ENCODE data around the gene TNFAIP8L3. TPM values are rescaled to one million over a fixed set of nuclear protein-coding genes. Genes with fewer than 3 reads are reported as not detected.

TNFAIP8L3 gene
- total and polyA plus RNA-seq, 2 of the 4 experiments (the other 2 are of a cell fraction) = 0.29 to 0.90 TPM

- Histone ChIP-seq H3K4me1 (ENCODE audit: control insufficient read depth, insufficient read depth, low read length) (0 out of 2 replicates have a peak, but pooled peaks cover under 1% of the 10 kb centered on the region), H2AK5ac (ENCODE audit: low read depth, low read length) (no peak overlapping the region), H2BK120ac (ENCODE audit: low read depth, low read length) (no peak overlapping the region), H3K27me3 (ENCODE audit: control insufficient read depth, insufficient read depth, low read length) (peaks cover 6% of the 10 kb centered on the region), H3K4ac (ENCODE audit: low read depth, low read length) (no peak overlapping the region), H3K18ac (ENCODE audit: low read depth, low read length) (no peak overlapping the region), H2BK5ac (ENCODE audit: low read depth, low read length, poor library complexity, severe bottlenecking) (no peak overlapping the region), H3K27ac (ENCODE audit: insufficient read depth, low read length) (no peak overlapping the region), H4K8ac (ENCODE audit: low read depth in 2 of 2, low read length in 2 of 2) (no peak overlapping the region), H3K36me3 (ENCODE audit: control insufficient read depth, insufficient read depth, low read length) (no peaks in the 10 kb centered on the region), H2BK20ac (ENCODE audit: low read depth, low read length) (no peak overlapping the region), H4K91ac (ENCODE audit: insufficient read depth, low read depth, low read length) (no peak overlapping the region), H3K4me2 (ENCODE audit: low read depth, low read length) (no peak overlapping the region), H3K23ac (ENCODE audit: low read depth, low read length) (no peak overlapping the region), H2AK9ac (replicated peaks; ENCODE audit: low read depth, low read length, poor library complexity) (no peak overlapping the region), H3K9me1 (ENCODE audit: insufficient read depth, low read length) (no peaks in the 10 kb centered on the region; the same call in 1 of the 2 replicates), H3K56ac (ENCODE audit: extremely low read depth, insufficient read depth, low read length) (no peak overlapping the region), H3K14ac (replicated peaks; ENCODE audit: low read depth, low read length) (no peak overlapping the region), H4K5ac (ENCODE audit: low read depth, low read length) (no peak overlapping the region), H3K9me3 (ENCODE audit: control insufficient read depth, insufficient read depth, low read length) (peaks cover 2% of the 10 kb centered on the region; the same call in 1 of the 2 replicates), H2AFZ (replicated peaks; ENCODE audit: low read length, poor library complexity) (no peak overlapping the region), H3K9ac (ENCODE audit: low read depth, low read length) (no peak overlapping the region), H3K79me1 (ENCODE audit: low read depth in 1 of 2, low read length in 2 of 2) (no peaks in the 10 kb centered on the region), H2BK15ac (ENCODE audit: low read depth, low read length) (no peak overlapping the region), H4K20me1 (ENCODE audit: insufficient read depth, low read length) (no peaks in the 10 kb centered on the region), H3K4me3 (ENCODE audit: insufficient read depth, low read depth, low read length) (no peak overlapping the region)
- POLR2A ChIA-PET (ENCODE audit: unreplicated experiment) = no interaction called here
- CTCF ChIA-PET = no interaction called here
- DNase-seq (no peak), ATAC-seq (ENCODE audit: low read depth) (no peak)
- in situ Hi-C loops (cut with MboI; ENCODE audit: low sequenced_read_pairs) (no loop called here), intact Hi-C loops (cut with micrococcal nuclease) (no loop called here), dilution Hi-C loops (cut with HindIII; ENCODE audit: low sequenced_read_pairs, unreplicated experiment) (no loop called here)
- WGBS, 2 experiments (ENCODE audit: extremely low coverage in 2 of 2, insufficient read length in 1 of 2) = no CpG with 5 or more reads among the region's 1 CpG
- TF ChIP-seq MXI1 (IDR thresholded peaks at IDR 0.05; ENCODE audit: borderline replicate concordance, low read depth, low read length) (no peak), MAFK (IDR thresholded peaks at IDR 0.05; ENCODE audit: low read depth, low read length) (no peak), MAZ (IDR thresholded peaks at IDR 0.05; ENCODE audit: borderline replicate concordance, low read depth, low read length) (no peak), RCOR1 (IDR thresholded peaks at IDR 0.05; ENCODE audit: insufficient replicate concordance, low read length) (no peak), POLR2A (IDR thresholded peaks at IDR 0.05; ENCODE audit: low read depth, low read length) (no peak), USF2 (IDR thresholded peaks at IDR 0.05; ENCODE audit: low read depth, low read length) (no peak), RAD21 (IDR thresholded peaks at IDR 0.05; ENCODE audit: low read length) (no peak), SMC3 (IDR thresholded peaks at IDR 0.05; ENCODE audit: low read depth, low read length) (no peak), RFX5 (IDR thresholded peaks at IDR 0.05; ENCODE audit: low read depth, low read length) (no peak), NFE2L2 (IDR thresholded peaks at IDR 0.05; ENCODE audit: low read depth, low read length) (no peak), CHD1 (IDR thresholded peaks at IDR 0.05; ENCODE audit: low read depth, low read length) (no peak), ELK1 (IDR thresholded peaks at IDR 0.05; ENCODE audit: borderline replicate concordance, low read depth, low read length) (no peak), CEBPB (IDR thresholded peaks at IDR 0.05; ENCODE audit: low read depth, low read length) (no peak), BHLHE40 (IDR thresholded peaks at IDR 0.05; ENCODE audit: low read depth, low read length) (no peak), CTCF (conservative IDR thresholded peaks at IDR 0.05; ENCODE audit: low read depth, low read length) (no peak)
- BruUV-seq (replicated peaks) = no TSS peak
Measured at GRCh38 chr15:51139091-51139490, 44.4 kb upstream of the TNFAIP8L3 start.
